ENCODE results near the gene GAPDH.

GAPDH gene

DNA sequence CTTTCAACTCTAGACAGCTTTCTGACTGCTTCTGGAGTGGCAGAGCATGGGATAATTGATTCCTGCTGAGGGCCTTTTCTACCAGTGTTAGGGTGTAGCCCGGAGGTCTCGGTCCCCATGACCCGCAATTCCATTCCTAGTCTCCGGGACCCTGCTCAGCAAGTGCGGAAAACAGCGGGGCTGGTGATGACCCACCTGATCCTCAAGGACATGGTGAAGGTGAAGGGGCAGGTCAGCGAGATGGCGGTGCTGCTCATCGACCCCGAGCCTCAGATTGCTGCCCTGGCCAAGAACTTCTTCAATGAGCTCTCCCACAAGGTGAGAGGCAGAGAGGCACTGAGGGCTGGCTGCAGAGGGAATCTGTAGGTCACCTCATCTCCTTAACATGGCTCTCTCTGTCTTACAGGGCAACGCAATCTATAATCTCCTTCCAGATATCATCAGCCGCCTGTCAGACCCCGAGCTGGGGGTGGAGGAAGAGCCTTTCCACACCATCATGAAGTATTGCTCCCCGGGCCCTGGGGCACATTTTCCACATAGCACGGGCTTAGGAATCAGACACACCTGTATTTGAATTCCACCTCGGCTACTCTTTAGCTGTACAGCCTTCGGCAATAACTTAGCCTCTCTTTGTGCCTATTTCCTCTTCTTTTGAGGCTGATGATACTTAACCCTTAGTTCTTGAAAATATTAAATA lies 5.6 kb upstream of the GAPDH start:
- FAIRE-seq (no peak), DNase-seq (ENCODE audit: insufficient read length, low spot score) (no peak)

- DNase-seq (ENCODE audit: insufficient read length, low spot score) (no peak), FAIRE-seq (no peak)
Measured at GRCh38 chr12:6529291-6529737, 5.0 kb upstream of the GAPDH start.

DNA sequence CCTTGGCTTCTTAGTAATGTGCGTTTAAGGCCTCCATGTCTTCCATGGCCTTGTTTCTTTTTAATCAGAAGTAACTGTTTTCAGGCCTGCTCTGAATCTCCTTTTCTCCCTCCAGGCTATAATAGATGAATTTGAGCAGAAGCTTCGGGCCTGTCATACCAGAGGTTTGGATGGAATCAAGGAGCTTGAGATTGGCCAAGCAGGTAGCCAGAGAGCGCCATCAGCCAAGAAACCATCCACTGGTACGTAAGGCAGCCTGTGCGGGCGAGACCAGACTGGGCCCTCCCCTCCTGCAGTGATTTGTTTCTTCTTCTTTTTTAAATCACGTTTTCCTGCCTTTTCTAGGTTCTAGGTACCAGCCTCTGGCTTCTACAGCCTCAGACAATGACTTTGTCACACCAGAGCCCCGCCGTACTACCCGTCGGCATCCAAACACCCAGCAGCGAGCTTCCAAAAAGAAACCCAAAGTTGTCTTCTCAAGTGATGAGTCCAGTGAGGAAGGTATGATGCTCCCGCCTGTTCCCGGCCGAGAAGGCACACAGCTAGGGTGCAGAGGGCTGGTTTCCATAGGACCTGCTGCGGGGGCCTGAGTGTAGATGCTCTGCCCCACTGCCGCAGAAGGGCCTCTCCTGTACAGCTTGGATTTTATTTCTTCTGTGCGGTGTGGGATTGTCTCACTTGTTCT lies 3.6 kb upstream of the GAPDH start:
- no peak for DNase-seq (ENCODE audit: insufficient read length, low spot score)
- no peak for FAIRE-seq

DNA sequence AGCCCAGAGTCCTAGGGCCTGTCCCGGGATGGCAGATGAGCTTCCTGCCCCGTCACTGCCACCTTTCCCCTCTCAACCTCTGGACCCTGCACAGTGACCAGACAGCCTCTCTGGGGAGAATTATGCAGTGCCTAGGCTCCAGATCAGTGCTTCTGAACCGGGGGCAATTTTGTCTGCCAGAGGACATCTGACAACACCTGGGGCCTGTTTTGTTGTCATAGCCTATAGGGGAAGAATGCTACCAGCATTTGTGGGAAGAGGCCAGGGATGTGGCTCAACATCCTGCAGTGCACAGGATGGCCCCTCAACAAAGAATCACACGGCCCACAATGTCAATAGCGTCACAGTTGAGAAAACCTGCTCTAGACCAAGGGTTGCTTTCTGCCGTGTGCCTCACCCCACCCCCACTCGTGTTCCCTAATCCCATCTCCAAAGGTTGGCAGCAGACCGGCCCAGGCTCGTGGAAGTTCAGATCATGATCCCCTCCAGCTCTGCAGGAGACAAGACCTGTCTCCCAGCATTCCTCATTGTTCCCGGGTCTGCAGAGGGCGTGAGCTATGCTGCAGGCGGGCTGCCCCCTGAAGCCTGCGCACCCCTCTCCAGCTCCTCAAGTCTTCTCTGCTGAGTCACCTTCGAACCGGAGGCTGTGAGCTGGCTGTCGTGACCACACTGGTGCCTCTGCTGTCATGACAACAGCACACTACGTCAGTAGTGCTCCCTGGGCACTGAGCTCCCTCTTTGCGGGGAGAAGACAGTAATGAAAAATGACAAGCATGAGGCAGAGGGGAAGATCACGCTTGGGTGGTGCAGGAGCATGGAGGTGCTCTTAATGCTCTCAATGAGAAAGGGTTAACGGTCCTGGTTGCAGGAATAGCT lies 2.0 kb upstream of the GAPDH start:
- DNase-seq (ENCODE audit: insufficient read length, low spot score) (no peak), FAIRE-seq (peak; percentile 86)

- no peak for FAIRE-seq
Measured at GRCh38 chr12:6532927-6533652, 1.2 kb upstream of the GAPDH start.

DNA sequence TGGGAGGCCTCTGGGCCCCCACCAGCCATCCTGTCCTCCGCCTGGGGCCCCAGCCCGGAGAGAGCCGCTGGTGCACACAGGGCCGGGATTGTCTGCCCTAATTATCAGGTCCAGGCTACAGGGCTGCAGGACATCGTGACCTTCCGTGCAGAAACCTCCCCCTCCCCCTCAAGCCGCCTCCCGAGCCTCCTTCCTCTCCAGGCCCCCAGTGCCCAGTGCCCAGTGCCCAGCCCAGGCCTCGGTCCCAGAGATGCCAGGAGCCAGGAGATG lies 729 bp upstream of the GAPDH start:
- no peak for FAIRE-seq
- no peak for DNase-seq (ENCODE audit: insufficient read length, low spot score)

More at GRCh38 chr12:6532927-6533652, 1.2 kb upstream of the GAPDH start:
- no peak for DNase-seq (ENCODE audit: insufficient read length, low spot score)

- DNase-seq (ENCODE audit: insufficient read length, low spot score) (no peak), FAIRE-seq (no peak)
Measured at GRCh38 chr12:6534695-6534944, 303 bp downstream of the GAPDH start.

- peak; percentile 33 for DNase-seq (ENCODE audit: insufficient read length, low spot score)
- peak; percentile 76 for FAIRE-seq
Measured at GRCh38 chr12:6534945-6535696, 804 bp downstream of the GAPDH start.

DNA sequence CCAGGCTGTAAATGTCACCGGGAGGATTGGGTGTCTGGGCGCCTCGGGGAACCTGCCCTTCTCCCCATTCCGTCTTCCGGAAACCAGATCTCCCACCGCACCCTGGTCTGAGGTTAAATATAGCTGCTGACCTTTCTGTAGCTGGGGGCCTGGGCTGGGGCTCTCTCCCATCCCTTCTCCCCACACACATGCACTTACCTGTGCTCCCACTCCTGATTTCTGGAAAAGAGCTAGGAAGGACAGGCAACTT lies 1.3 kb downstream of the GAPDH start:
- FAIRE-seq = no peak
- no peak for DNase-seq (ENCODE audit: insufficient read length, low spot score)

DNA sequence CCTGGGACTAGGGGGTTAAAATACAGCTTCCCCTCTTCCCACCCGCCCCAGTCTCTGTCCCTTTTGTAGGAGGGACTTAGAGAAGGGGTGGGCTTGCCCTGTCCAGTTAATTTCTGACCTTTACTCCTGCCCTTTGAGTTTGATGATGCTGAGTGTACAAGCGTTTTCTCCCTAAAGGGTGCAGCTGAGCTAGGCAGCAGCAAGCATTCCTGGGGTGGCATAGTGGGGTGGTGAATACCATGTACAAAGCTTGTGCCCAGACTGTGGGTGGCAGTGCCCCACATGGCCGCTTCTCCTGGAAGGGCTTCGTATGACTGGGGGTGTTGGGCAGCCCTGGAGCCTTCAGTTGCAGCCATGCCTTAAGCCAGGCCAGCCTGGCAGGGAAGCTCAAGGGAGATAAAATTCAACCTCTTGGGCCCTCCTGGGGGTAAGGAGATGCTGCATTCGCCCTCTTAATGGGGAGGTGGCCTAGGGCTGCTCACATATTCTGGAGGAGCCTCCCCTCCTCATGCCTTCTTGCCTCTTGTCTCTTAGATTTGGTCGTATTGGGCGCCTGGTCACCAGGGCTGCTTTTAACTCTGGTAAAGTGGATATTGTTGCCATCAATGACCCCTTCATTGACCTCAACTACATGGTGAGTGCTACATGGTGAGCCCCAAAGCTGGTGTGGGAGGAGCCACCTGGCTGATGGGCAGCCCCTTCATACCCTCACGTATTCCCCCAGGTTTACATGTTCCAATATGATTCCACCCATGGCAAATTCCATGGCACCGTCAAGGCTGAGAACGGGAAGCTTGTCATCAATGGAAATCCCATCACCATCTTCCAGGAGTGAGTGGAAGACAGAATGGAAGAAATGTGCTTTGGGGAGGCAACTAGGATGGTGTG lies 1.9 kb downstream of the GAPDH start:
- DNase-seq (ENCODE audit: insufficient read length, low spot score) (no peak), FAIRE-seq (no peak)

- FAIRE-seq = no peak
- no peak for DNase-seq (ENCODE audit: insufficient read length, low spot score)
Measured at GRCh38 chr12:6536894-6537579, 2.7 kb downstream of the GAPDH start.

DNA sequence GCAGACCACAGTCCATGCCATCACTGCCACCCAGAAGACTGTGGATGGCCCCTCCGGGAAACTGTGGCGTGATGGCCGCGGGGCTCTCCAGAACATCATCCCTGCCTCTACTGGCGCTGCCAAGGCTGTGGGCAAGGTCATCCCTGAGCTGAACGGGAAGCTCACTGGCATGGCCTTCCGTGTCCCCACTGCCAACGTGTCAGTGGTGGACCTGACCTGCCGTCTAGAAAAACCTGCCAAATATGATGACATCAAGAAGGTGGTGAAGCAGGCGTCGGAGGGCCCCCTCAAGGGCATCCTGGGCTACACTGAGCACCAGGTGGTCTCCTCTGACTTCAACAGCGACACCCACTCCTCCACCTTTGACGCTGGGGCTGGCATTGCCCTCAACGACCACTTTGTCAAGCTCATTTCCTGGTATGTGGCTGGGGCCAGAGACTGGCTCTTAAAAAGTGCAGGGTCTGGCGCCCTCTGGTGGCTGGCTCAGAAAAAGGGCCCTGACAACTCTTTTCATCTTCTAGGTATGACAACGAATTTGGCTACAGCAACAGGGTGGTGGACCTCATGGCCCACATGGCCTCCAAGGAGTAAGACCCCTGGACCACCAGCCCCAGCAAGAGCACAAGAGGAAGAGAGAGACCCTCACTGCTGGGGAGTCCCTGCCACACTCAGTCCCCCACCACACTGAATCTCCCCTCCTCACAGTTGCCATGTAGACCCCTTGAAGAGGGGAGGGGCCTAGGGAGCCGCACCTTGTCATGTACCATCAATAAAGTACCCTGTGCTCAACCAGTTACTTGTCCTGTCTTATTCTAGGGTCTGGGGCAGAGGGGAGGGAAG lies 3.5 kb downstream of the GAPDH start:
- DNase-seq (ENCODE audit: insufficient read length, low spot score) (peak; percentile 50), FAIRE-seq (peak; percentile 47)

DNA sequence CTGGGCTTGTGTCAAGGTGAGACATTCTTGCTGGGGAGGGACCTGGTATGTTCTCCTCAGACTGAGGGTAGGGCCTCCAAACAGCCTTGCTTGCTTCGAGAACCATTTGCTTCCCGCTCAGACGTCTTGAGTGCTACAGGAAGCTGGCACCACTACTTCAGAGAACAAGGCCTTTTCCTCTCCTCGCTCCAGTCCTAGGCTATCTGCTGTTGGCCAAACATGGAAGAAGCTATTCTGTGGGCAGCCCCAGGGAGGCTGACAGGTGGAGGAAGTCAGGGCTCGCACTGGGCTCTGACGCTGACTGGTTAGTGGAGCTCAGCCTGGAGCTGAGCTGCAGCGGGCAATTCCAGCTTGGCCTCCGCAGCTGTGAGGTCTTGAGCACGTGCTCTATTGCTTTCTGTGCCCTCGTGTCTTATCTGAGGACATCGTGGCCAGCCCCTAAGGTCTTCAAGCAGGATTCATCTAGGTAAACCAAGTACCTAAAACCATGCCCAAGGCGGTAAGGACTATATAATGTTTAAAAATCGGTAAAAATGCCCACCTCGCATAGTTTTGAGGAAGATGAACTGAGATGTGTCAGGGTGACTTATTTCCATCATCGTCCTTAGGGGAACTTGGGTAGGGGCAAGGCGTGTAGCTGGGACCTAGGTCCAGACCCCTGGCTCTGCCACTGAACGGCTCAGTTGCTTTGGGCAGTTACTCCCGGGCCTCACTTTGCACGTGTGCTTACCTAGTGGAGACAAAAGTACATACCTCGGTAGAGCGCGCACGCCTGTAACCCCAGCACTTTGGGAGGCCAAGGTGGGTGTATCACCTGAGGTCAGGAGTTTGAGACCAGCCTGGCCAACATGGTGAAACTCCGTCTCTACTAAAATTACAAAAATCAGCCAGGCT lies 4.3 kb downstream of the GAPDH start:
- FAIRE-seq (no peak), DNase-seq (ENCODE audit: insufficient read length, low spot score) (no peak)

DNA sequence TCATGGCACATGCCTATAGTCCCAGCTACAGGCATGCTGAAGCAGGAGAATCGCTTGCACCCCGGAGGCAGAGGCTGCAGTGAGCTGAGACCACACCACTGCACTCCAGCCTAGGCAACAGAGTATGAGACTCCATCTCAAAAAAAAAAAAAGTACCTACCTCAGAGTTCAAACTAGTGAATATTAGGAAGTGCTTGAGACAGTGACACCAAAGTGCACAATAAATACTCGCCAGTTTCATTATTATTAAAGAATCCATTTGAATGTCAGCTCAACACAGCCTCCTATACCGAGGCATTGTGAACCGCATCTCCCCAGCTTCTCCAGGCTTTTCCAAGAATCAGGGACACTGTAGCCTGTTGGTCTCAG lies 5.0 kb downstream of the GAPDH start:
- DNase-seq (ENCODE audit: insufficient read length, low spot score) (no peak), FAIRE-seq (no peak)

DNA sequence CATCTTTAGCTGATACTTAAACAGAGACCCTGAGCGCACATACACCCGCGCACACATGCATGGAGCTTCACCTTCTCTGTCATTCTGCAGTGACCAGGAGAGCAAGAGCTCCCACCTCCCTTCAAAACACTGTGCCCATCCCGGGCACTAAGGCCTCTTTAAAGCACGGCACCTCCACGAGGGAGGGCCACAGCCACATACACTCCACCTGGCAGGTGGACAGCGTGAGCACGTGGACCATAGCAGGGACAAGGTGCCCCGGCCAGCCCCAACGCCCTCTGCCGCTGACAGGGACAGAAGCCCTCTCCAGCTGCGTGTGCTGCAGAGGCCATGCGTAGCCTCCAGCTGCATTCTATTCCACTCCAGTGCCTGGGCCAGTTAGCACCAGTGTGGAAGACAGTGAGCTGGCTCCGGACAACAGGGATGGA lies 5.4 kb downstream of the GAPDH start:
- FAIRE-seq (no peak), DNase-seq (ENCODE audit: insufficient read length, low spot score) (no peak)

DNA sequence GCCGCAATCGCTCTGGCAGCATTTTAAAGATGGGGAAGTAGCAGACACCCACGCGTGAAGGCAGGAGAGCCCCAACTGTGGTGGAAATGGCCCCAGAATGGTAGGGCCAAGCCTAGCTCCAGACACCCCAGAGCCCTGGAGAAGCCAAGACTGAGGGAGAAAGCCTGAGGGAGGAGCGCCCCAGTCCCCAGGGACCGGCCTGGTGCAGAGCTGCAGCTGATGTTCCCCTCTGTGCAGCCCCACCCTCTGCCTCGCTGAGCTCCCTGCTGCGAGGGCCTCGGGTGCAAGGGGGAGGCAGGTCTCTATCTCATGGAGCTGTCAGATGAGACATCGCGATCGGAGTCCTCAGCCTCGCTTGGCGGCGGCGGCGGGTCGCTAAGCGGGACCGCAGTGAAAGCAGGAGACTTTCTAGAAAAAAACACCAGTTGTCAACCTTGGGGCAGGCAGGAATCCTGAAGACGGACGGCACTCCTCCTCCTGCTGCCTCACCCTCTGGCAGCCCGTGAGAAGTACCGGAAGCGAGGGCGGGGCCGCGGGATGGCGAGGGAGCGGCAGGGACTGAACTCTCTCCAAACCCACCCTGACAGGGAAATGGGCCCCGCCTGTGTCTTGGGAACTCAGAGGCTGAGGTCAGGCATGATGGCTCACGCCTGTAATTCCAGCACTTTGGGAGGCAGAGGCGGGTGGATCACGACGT lies 6.0 kb downstream of the GAPDH start:
- DNase-seq (ENCODE audit: insufficient read length, low spot score) (no peak), FAIRE-seq (no peak)
